Measurements from ENCODE around the gene SORCS1.

Gene SORCS1

GRCh38 chr10:107103174-107104025 is 61.1 kb downstream of the SORCS1 start:
- DNase-seq, result no peak

GRCh38 chr10:107098326-107098725 is 66.2 kb downstream of the SORCS1 start:
- DNase-seq, result no peak

GRCh38 chr10:107094824-107095522 is 69.5 kb downstream of the SORCS1 start:
- DNase-seq, result no peak

GRCh38 chr10:107092321-107092720 is 72.2 kb downstream of the SORCS1 start:
- no peak for DNase-seq

GRCh38 chr10:107091126-107091525 is 73.4 kb downstream of the SORCS1 start:
- DNase-seq, result no peak

- DNase-seq, result no peak
These were observed 78.6 kb downstream of the SORCS1 start for GRCh38 chr10:107085665-107086525.

GRCh38 chr10:107083388-107084009 is 81.0 kb downstream of the SORCS1 start:
- DNase-seq, result no peak

- DNase-seq, result no peak
These were observed 82.9 kb downstream of the SORCS1 start for GRCh38 chr10:107081644-107082043.

- no peak for DNase-seq
These were observed 89.4 kb downstream of the SORCS1 start for GRCh38 chr10:107075117-107075516.

- DNase-seq, result no peak
These were observed 91.7 kb downstream of the SORCS1 start for GRCh38 chr10:107072786-107073185.

- DNase-seq, result no peak
These were observed 92.5 kb downstream of the SORCS1 start for GRCh38 chr10:107072028-107072427.

GRCh38 chr10:107071301-107071700 is 93.2 kb downstream of the SORCS1 start:
- no peak for DNase-seq

GRCh38 chr10:107067843-107068242 is 96.7 kb downstream of the SORCS1 start:
- no peak for DNase-seq

- DNase-seq, result no peak
These were observed 100.4 kb downstream of the SORCS1 start for GRCh38 chr10:107064075-107064474.

- no peak for DNase-seq
These were observed 104.6 kb downstream of the SORCS1 start for GRCh38 chr10:107059872-107060271.

- DNase-seq, result no peak
These were observed 105.3 kb downstream of the SORCS1 start for GRCh38 chr10:107059068-107059804.

GRCh38 chr10:107058331-107058730 is 106.2 kb downstream of the SORCS1 start:
- no peak for DNase-seq

- no peak for DNase-seq
These were observed 108.3 kb downstream of the SORCS1 start for GRCh38 chr10:107056182-107056581.

- no peak for DNase-seq
These were observed 109.9 kb downstream of the SORCS1 start for GRCh38 chr10:107054469-107055156.

GRCh38 chr10:107051769-107052168 is 112.7 kb downstream of the SORCS1 start:
- DNase-seq, result no peak

GRCh38 chr10:107043461-107043860 is 121.0 kb downstream of the SORCS1 start:
- DNase-seq, result no peak

Data from NCI-H1417 treated with DMSO at 0.1 percent for 48 hours (cell line).